ENCODE results near the gene NFYB.
A peak's percentile ranks its signal among the peaks of the same experiment; 100 is the strongest.

Gene NFYB

DNA sequence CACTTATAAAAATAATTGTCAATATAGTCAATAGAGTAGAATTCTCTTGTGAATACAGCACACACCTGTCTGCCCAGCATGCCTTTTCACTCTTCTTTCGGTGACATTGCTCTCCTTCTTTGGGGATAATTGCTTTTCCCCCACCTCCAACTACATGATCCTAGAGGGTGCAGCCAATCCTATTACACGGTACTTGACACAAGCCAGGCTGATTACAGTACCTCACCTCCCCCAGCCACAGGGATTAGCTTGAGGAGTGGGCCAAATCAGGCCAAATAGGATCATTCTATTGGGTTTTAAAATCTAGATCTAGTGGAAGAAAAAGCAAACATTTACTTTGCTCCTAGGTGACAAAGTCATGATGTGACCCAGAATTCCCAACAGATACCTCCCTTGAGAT lies 16.8 kb upstream of the NFYB start:
- H3K27me3 ChIP-seq (ENCODE audit: low read depth, low read length): no peaks in the 10 kb centered on the region
- H3K4me3 ChIP-seq (ENCODE audit: low read depth in 1 of 2, low read length in 2 of 2): no peak overlapping the region
- no peaks in the 10 kb centered on the region for H3K36me3 ChIP-seq (ENCODE audit: control insufficient read depth in 1 of 2, insufficient read depth in 2 of 2, low read length in 2 of 2)
- no peak overlapping the region for H3K27ac ChIP-seq (ENCODE audit: low read length)
- no peaks in the 10 kb centered on the region for H3K9me3 ChIP-seq (ENCODE audit: control insufficient read depth in 1 of 2, low read length in 2 of 2)
- H3K4me1 ChIP-seq (ENCODE audit: control insufficient read depth in 1 of 2, insufficient read depth in 2 of 2, low read length in 2 of 2): no peaks in the 10 kb centered on the region

DNA sequence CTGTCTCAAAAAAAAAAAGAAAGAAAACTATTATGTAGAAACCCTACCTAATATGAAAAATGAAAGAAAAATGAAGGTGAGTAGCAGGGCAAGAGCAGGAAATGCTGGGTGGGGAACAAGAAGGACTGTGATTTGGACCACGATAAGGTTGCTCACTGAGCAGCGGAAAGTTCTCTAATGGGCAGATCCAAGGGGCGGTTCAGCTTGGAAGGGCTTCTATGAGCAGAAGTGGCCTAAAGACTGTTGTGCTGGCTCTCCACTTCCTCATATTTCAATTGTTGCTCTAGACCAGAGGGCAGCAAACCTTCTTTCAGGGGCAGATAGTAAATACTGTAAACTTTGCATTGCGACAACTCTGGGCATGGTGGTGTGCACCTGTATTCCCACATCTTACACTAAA lies 16.3 kb upstream of the NFYB start:
- Histone ChIP-seq H3K9me3 (ENCODE audit: control insufficient read depth in 1 of 2, low read length in 2 of 2) (no peaks in the 10 kb centered on the region), H3K4me3 (ENCODE audit: low read depth in 1 of 2, low read length in 2 of 2) (no peak overlapping the region), H3K27me3 (ENCODE audit: low read depth, low read length) (no peaks in the 10 kb centered on the region), H3K27ac (ENCODE audit: low read length) (no peak overlapping the region), H3K36me3 (ENCODE audit: control insufficient read depth in 1 of 2, insufficient read depth in 2 of 2, low read length in 2 of 2) (no peaks in the 10 kb centered on the region), H3K4me1 (ENCODE audit: control insufficient read depth in 1 of 2, insufficient read depth in 2 of 2, low read length in 2 of 2) (no peaks in the 10 kb centered on the region)

DNA sequence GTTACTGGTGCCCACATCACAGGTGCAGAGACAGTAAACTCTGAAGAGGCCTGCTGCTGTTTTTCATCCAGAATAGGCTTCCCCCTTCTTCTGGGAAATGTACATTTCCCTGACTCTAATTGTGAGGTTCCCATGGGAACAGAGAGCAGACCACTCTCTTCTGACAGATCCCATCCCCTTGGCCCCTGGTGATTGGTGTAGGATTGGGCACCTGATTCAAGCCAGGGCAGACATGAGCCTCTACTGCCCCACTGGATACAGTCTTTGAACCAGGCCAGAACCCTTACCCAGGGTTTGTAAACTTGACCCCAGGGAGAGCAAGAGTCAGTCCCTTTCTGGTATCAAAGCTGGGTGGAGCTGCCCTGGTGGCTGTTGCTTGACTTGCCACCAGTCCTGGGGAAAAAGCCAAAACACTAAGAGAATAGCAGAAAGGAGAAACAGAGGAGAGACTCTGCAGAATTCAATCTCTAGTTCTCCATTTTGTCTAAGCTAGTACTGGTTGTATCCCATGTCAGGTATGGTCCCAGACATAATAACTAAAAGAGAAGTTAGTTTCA lies 14.8 kb upstream of the NFYB start:
- no peak overlapping the region for H3K4me3 ChIP-seq (ENCODE audit: low read depth in 1 of 2, low read length in 2 of 2)
- no peaks in the 10 kb centered on the region for H3K4me1 ChIP-seq (ENCODE audit: control insufficient read depth in 1 of 2, insufficient read depth in 2 of 2, low read length in 2 of 2)
- H3K36me3 ChIP-seq (ENCODE audit: control insufficient read depth in 1 of 2, insufficient read depth in 2 of 2, low read length in 2 of 2): no peaks in the 10 kb centered on the region
- no peaks in the 10 kb centered on the region for H3K9me3 ChIP-seq (ENCODE audit: control insufficient read depth in 1 of 2, low read length in 2 of 2)
- no peak overlapping the region for H3K27ac ChIP-seq (ENCODE audit: low read length)
- no peaks in the 10 kb centered on the region for H3K27me3 ChIP-seq (ENCODE audit: low read depth, low read length)

DNA sequence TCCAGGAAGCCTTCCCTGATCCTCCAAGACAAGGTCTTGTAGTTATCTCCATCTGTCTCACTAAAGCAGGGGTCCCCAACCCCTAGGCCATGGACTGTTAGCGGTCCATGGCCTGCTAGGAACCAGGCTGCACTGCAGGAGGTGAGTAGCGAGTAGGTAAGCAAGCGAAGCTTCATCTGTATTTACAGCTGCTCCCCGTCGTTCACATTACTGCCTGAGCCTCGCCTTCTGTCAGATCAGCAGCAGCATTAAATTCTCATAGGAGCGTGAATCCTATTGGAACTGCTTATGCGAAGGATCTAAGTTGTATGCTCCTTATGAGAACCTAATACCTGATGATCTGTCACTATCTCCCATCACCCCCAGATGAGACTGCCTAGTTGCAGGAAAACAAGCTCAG lies 12.4 kb upstream of the NFYB start:
- Histone ChIP-seq H3K36me3 (ENCODE audit: control insufficient read depth in 1 of 2, insufficient read depth in 2 of 2, low read length in 2 of 2) (no peaks in the 10 kb centered on the region), H3K27ac (ENCODE audit: low read length) (no peak overlapping the region)

DNA sequence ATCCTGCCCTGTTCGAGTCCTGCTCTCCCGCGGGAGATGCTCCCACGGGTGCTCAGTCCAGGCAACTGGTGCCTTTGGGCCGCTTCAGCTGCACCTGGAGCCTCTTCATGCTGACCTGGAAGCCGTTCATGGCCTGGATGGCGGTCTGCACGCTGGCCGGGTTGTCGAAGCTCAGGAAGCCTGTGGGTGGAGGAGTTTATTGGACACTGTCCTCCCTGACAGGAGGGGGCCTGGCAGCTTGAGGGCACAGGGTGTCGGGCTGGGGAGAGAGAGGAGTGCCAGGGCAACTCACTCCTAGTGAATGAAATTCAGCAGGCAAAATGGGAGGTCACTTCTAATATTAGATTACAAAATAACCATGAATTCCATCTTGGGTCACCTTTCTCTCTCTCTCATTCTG lies 9.3 kb upstream of the NFYB start:
- Histone ChIP-seq H3K4me3 (ENCODE audit: low read depth in 1 of 2, low read length in 2 of 2) (no peak overlapping the region), H3K36me3 (ENCODE audit: control insufficient read depth in 1 of 2, insufficient read depth in 2 of 2, low read length in 2 of 2) (no peaks in the 10 kb centered on the region), H3K4me1 (ENCODE audit: control insufficient read depth in 1 of 2, insufficient read depth in 2 of 2, low read length in 2 of 2) (no peaks in the 10 kb centered on the region), H3K27me3 (ENCODE audit: low read depth, low read length) (no peaks in the 10 kb centered on the region), H3K9me3 (ENCODE audit: control insufficient read depth in 1 of 2, low read length in 2 of 2) (no peaks in the 10 kb centered on the region), H3K27ac (ENCODE audit: low read length) (no peak overlapping the region)

More for the DNA sequence above, 12.4 kb upstream of the NFYB start:
- Histone ChIP-seq H3K4me3 (ENCODE audit: low read depth in 1 of 2, low read length in 2 of 2) (no peak overlapping the region), H3K9me3 (ENCODE audit: control insufficient read depth in 1 of 2, low read length in 2 of 2) (no peaks in the 10 kb centered on the region), H3K27me3 (ENCODE audit: low read depth, low read length) (no peaks in the 10 kb centered on the region), H3K4me1 (ENCODE audit: control insufficient read depth in 1 of 2, insufficient read depth in 2 of 2, low read length in 2 of 2) (no peaks in the 10 kb centered on the region)

DNA sequence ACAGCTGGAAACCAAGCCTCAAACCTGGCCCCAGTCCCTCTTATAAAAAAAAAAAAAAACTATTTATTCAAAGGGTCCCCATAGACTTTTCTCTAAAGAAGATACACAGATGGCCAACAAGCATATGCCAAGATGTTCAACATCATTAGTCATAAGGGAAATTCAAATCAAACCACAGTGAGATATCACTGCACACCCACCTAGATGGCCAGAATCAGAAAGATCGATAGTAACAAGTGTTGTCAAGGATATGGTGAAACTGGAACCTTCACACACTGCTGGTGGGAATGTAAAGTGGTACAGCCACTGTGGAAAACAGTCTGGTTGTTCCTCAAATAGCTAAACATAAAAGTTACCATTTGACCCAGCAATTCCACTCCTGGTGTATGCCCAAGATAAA lies 5.9 kb upstream of the NFYB start:
- H3K36me3 ChIP-seq (ENCODE audit: control insufficient read depth in 1 of 2, insufficient read depth in 2 of 2, low read length in 2 of 2): no peaks in the 10 kb centered on the region
- no peaks in the 10 kb centered on the region for H3K9me3 ChIP-seq (ENCODE audit: control insufficient read depth in 1 of 2, low read length in 2 of 2)
- H3K4me3 ChIP-seq (ENCODE audit: low read depth in 1 of 2, low read length in 2 of 2): no peak overlapping the region
- no peak overlapping the region for H3K27ac ChIP-seq (ENCODE audit: low read length)
- no peaks in the 10 kb centered on the region for H3K4me1 ChIP-seq (ENCODE audit: control insufficient read depth in 1 of 2, insufficient read depth in 2 of 2, low read length in 2 of 2)
- H3K27me3 ChIP-seq (ENCODE audit: low read depth, low read length): no peaks in the 10 kb centered on the region

GRCh38 chr12:104143002-104143401 lies 5.0 kb upstream of the NFYB start:
- Histone ChIP-seq H3K27me3 (ENCODE audit: low read depth, low read length) (no peaks in the 10 kb centered on the region), H3K9me3 (ENCODE audit: control insufficient read depth in 1 of 2, low read length in 2 of 2) (no peaks in the 10 kb centered on the region), H3K4me3 (ENCODE audit: low read depth in 1 of 2, low read length in 2 of 2) (no peak overlapping the region), H3K36me3 (ENCODE audit: control insufficient read depth in 1 of 2, insufficient read depth in 2 of 2, low read length in 2 of 2) (no peaks in the 10 kb centered on the region), H3K4me1 (ENCODE audit: control insufficient read depth in 1 of 2, insufficient read depth in 2 of 2, low read length in 2 of 2) (no peaks in the 10 kb centered on the region), H3K27ac (ENCODE audit: low read length) (no peak overlapping the region)

DNA sequence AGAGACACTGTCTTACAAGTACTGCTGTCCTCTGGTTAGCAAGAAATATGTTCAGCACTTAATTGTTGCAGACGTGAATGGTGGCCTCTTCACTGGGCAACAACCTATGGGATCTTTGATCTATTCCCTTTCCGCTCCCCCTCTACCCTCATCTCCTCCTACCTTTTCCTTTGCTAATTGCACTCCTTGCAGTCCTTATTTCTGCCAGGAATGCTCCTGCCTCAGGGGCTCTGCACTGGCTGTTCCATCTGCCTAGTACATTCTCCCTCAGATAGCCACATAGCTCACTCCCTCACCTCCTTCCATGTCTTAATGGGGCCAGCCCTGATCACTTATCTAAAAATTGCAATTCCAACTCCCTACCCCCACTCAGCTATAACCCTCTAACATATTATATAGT lies 4.5 kb upstream of the NFYB start:
- no peak overlapping the region for H3K27ac ChIP-seq (ENCODE audit: low read length)
- H3K36me3 ChIP-seq (ENCODE audit: control insufficient read depth in 1 of 2, insufficient read depth in 2 of 2, low read length in 2 of 2): no peaks in the 10 kb centered on the region
- no peaks in the 10 kb centered on the region for H3K27me3 ChIP-seq (ENCODE audit: low read depth, low read length)
- H3K9me3 ChIP-seq (ENCODE audit: control insufficient read depth in 1 of 2, low read length in 2 of 2): no peaks in the 10 kb centered on the region
- no peak overlapping the region for H3K4me3 ChIP-seq (ENCODE audit: low read depth in 1 of 2, low read length in 2 of 2)
- no peaks in the 10 kb centered on the region for H3K4me1 ChIP-seq (ENCODE audit: control insufficient read depth in 1 of 2, insufficient read depth in 2 of 2, low read length in 2 of 2)

- H3K27ac ChIP-seq (ENCODE audit: low read length): peak overlapping the region; percentile 54
- H3K4me1 ChIP-seq (ENCODE audit: control insufficient read depth in 1 of 2, insufficient read depth in 2 of 2, low read length in 2 of 2): peaks cover 10 to 20% of the 10 kb centered on the region in 2 donors
- no peaks in the 10 kb centered on the region for H3K27me3 ChIP-seq (ENCODE audit: low read depth, low read length)
- no peaks in the 10 kb centered on the region for H3K9me3 ChIP-seq (ENCODE audit: control insufficient read depth in 1 of 2, low read length in 2 of 2)
- H3K4me3 ChIP-seq (ENCODE audit: low read depth in 1 of 2, low read length in 2 of 2): peak overlapping the region; percentile 35 to 42
- no peaks in the 10 kb centered on the region for H3K36me3 ChIP-seq (ENCODE audit: control insufficient read depth in 1 of 2, insufficient read depth in 2 of 2, low read length in 2 of 2)
Measured at GRCh38 chr12:104138797-104139152, 765 bp upstream of the NFYB start.

DNA sequence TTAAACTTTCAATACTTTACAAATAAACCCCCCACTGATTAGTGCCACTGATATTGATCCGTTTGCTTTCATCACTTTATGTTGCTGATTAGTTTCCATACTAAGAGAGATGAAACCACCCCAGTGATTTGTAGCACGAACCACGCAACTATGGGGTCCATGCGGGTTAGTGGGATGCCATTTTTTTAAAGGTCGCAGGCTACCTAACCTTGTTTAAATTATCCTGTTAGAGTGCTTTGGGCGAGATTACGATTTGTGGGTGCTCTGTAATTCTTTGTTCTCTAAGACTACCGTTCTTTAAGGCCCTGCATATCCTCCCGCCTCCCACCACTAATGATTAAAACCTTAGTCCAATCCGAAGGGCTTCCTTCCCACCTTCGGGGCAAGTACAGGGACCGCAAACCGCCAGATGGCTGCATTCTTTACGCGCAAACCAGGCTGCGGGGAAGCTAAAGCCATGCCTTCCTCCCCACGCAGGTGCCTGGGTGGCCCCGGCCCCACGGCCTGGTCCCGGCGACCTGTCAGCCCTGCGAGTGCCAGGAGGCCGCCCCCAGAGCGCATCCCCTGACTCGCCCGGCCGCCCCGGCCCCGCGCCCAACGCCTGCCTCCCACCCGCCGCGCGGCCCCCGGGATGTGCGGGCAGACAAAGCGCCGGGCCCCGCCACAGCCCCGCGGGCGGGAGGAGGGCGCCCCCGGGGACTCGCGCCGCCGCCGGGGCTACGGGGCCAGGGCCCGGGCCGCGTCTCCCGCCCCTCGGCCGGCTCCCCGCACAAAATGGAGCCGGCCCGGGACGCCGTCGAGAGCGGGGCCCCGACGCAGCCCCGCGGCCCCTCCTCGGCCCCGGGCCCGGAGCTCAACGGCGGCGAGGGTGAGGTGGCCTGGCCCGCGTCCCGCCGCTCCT lies 759 bp downstream of the NFYB start:
- peaks cover 10 to 28% of the 10 kb centered on the region in 2 donors for H3K4me1 ChIP-seq (ENCODE audit: control insufficient read depth in 1 of 2, insufficient read depth in 2 of 2, low read length in 2 of 2)
- H3K27me3 ChIP-seq (ENCODE audit: low read depth, low read length): no peaks in the 10 kb centered on the region
- H3K4me3 ChIP-seq (ENCODE audit: low read depth in 1 of 2, low read length in 2 of 2): peak overlapping the region; percentile 77 to 90

GRCh38 chr12:104136577-104136976 lies 1.4 kb downstream of the NFYB start:
- no peaks in the 10 kb centered on the region for H3K27me3 ChIP-seq (ENCODE audit: low read depth, low read length)
- peaks cover 10 to 35% of the 10 kb centered on the region in 2 donors for H3K4me1 ChIP-seq (ENCODE audit: control insufficient read depth in 1 of 2, insufficient read depth in 2 of 2, low read length in 2 of 2)
- H3K9me3 ChIP-seq (ENCODE audit: control insufficient read depth in 1 of 2, low read length in 2 of 2): no peaks in the 10 kb centered on the region
- H3K4me3 ChIP-seq (ENCODE audit: low read depth in 1 of 2, low read length in 2 of 2): peak overlapping the region; percentile 77 to 90
- peak overlapping the region; percentile 92 for H3K27ac ChIP-seq (ENCODE audit: low read length)
- H3K36me3 ChIP-seq (ENCODE audit: control insufficient read depth in 1 of 2, insufficient read depth in 2 of 2, low read length in 2 of 2): peaks cover 0 to 9% of the 10 kb centered on the region in 2 donors

More for the DNA sequence above, 759 bp downstream of the NFYB start:
- peaks cover 0 to 6% of the 10 kb centered on the region in 2 donors for H3K36me3 ChIP-seq (ENCODE audit: control insufficient read depth in 1 of 2, insufficient read depth in 2 of 2, low read length in 2 of 2)
- H3K9me3 ChIP-seq (ENCODE audit: control insufficient read depth in 1 of 2, low read length in 2 of 2): no peaks in the 10 kb centered on the region
- peak overlapping the region; percentile 92 for H3K27ac ChIP-seq (ENCODE audit: low read length)

Data from muscle layer of duodenum (tissue), 2 donors.